Progenitor cell of endocrine pancreas (in vitro differentiated cells): ENCODE results near the gene MTA3. TPM values are rescaled to one million over a fixed set of nuclear protein-coding genes. Genes with fewer than 3 reads are reported as not detected.
"Not testable (repeated sequence)": the region's sequence is repeated elsewhere in the genome, so short reads cannot be mapped to it uniquely, and the experiment has no call there.

Experiments
- DNase-seq: peaks from one replicate; pipeline ENCODE4 v3.0.0; 2021; ENCODE audit warnings: low spot score; ENCODE audit not compliant: unreplicated experiment
- H3K27ac Mint-ChIP-seq: 2 replicates; pipeline ENCODE4 v1.8.0; 2021; ENCODE audit warnings: mild to moderate bottlenecking, moderate library complexity, mixed read lengths
- H3K27me3 Mint-ChIP-seq: 2 replicates; pipeline ENCODE4 v1.8.0; 2021; ENCODE audit warnings: mixed read lengths
- H3K36me3 Mint-ChIP-seq: 2 replicates; pipeline ENCODE4 v1.8.0; 2022; ENCODE audit warnings: mixed read lengths; ENCODE audit not compliant: insufficient read depth
- H3K4me1 Mint-ChIP-seq: 2 replicates; pipeline ENCODE4 v1.8.0; 2021; ENCODE audit warnings: low read depth, mixed read lengths
- H3K4me3 Mint-ChIP-seq: 2 replicates; pipeline ENCODE4 v1.8.0; 2021; ENCODE audit warnings: low read depth, mild to moderate bottlenecking, moderate library complexity, mixed read lengths
- H3K9me3 Mint-ChIP-seq: 2 replicates; pipeline ENCODE4 v1.8.0; 2021; ENCODE audit warnings: low read depth, mixed read lengths
- total RNA-seq: library from RNA; stranded (reverse); gene quantifications from 2 replicates; pipeline ENCODE4 v1.2.1, GENCODE V29; 2021
- TF ChIP-seq, protein P1 (sequence below): fragments of 200-600 bp; sonication (generic); IDR thresholded peaks from one replicate; pipeline ENCODE4 v1.5.0; 2021; ENCODE audit warnings: antibody characterized with exemption, mild to moderate bottlenecking; ENCODE audit not compliant: unreplicated experiment

The MTA3 gene
- total RNA-seq, 1 donor from 2014 or later, result 96.0 TPM

DNA sequence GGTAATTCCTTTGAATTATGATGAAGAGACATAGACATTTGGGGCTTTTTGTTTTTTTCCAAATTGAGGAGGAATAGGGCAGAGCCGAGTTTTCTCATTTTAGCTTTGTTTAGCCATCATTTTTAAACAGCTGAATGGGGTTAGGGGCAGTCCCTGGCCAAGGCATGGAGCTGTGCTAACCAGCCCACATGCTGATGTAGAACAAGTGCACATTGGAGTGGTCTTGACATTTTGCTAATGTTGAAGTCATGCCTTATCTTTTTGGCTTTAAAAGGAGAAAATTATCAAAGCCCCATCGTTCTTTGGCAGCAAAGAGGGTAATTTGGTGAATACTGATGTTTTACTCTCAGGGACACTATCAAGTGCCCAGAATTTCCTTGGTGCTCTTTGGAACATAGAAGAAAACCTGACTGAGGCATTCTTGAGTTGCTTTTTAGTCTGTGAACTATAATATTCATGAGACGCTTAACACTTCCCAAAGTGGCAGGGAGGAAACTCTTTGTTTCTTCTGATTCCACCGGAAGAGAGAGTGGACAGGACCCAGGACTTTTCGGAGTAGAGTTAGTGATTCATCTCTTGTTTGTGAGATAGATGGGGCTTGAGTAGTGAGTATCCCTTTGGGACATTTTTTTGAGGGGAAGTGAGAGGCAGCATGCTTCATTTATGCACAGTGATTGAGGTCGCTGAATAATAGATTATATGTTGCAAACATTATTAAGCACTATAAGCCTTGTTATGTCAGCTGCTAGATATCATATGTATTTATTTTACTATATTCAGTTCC, 45.0 kb downstream of the MTA3 start:
- TF ChIP-seq, protein P1, sequence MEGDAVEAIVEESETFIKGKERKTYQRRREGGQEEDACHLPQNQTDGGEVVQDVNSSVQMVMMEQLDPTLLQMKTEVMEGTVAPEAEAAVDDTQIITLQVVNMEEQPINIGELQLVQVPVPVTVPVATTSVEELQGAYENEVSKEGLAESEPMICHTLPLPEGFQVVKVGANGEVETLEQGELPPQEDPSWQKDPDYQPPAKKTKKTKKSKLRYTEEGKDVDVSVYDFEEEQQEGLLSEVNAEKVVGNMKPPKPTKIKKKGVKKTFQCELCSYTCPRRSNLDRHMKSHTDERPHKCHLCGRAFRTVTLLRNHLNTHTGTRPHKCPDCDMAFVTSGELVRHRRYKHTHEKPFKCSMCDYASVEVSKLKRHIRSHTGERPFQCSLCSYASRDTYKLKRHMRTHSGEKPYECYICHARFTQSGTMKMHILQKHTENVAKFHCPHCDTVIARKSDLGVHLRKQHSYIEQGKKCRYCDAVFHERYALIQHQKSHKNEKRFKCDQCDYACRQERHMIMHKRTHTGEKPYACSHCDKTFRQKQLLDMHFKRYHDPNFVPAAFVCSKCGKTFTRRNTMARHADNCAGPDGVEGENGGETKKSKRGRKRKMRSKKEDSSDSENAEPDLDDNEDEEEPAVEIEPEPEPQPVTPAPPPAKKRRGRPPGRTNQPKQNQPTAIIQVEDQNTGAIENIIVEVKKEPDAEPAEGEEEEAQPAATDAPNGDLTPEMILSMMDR, result no peak
- no peaks in the 10 kb centered on the region for H3K9me3 Mint-ChIP-seq
- H3K4me1 Mint-ChIP-seq, result no peaks in the 10 kb centered on the region
- DNase-seq, result no peak
- no peaks in the 10 kb centered on the region for H3K27me3 Mint-ChIP-seq
- H3K4me3 Mint-ChIP-seq, result no peak overlapping the region
- no peak overlapping the region for H3K27ac Mint-ChIP-seq
- H3K36me3 Mint-ChIP-seq, result peaks cover 29% of the 10 kb centered on the region

DNA sequence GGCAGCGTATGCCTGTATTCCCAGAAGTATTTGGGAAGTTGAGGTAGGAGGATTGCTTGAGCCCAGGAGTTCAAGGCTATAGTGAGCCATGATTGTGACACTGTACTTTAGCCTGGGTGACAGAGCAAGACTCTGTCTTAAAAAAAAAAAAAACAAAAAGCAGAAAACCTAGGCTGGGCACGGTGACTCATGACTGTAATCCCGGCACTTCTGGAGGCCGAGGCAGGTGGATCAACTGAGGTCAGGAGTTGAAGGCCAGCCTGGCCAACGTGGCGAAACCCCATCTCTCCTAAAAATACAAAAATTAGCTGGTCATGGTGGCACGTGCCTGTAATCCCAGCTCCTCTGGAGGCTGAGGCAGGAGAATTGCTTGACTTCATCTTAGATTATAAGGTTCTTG, 46.4 kb downstream of the MTA3 start:
- Mint-ChIP-seq H3K9me3 (no peaks in the 10 kb centered on the region), H3K27me3 (no peaks in the 10 kb centered on the region), H3K36me3 (peaks cover 33% of the 10 kb centered on the region), H3K27ac (no peak overlapping the region), H3K4me3 (no peak overlapping the region), H3K4me1 (peaks cover 5% of the 10 kb centered on the region)
- DNase-seq, result no peak
- TF ChIP-seq, protein P1, result no peak

DNA sequence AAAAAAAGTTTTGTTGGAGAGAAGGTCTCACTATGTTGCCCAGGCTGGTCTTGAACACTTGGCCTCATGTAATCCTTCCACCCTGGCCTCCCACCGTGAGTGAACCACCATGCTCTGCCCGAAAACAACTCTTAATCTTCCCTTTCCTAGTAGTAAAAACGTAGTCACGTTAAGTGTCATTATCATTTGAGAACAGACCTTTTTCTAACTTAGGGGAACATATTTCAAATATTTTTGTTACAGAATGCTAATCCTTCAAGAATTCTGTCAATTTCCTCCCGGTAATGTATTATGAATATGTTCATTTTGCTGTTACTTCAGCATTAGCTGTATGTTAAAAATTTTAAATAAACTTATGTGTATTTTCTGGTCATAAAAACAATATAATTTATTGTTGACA, 49.7 kb downstream of the MTA3 start:
- H3K9me3 Mint-ChIP-seq, result no peaks in the 10 kb centered on the region
- DNase-seq, result no peak
- TF ChIP-seq, protein P1, result no peak
- H3K36me3 Mint-ChIP-seq, result peaks cover 37% of the 10 kb centered on the region
- peaks cover 5% of the 10 kb centered on the region for H3K4me1 Mint-ChIP-seq
- no peaks in the 10 kb centered on the region for H3K27me3 Mint-ChIP-seq
- H3K27ac Mint-ChIP-seq, result peak overlapping the region; percentile 27
- H3K4me3 Mint-ChIP-seq, result no peak overlapping the region

DNA sequence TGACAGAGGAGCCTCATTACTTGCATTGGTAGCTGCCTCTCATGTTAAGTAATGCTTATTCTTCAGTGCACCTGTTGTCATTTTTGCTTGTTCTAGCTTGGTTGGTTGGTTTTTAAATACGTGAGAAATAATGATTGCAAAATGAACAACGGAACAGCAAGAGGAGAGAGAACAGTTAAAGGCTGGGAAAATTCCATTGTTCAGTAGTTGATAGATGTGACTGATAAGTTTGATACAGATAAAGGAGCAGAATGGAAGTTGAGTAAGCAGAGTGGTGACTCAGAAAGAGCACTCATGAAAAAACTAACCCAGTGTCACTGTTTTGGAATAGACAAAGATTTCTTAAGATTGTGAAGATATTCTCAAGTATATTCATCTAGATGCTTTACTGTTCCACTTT, 50.5 kb downstream of the MTA3 start:
- H3K27me3 Mint-ChIP-seq, result no peaks in the 10 kb centered on the region

DNA sequence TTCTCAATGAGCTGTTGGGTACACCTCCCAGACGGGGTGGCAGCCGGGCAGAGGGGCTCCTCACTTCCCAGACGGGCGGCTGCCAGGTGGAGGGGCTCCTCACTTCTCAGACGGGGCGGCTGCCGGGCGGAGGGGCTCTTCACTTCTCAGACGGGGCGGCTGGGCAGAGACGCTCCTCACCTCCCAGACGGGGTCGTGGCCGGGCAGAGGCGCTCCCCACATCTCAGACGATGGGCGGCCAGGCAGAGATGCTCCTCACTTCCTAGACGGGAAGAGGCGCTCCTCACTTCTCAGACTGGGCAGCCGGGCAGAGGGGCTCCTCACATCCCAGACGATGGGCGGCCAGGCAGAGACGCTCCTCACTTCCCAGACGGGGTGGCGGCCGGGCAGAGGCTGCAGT, 53.2 kb downstream of the MTA3 start:
- H3K27me3 Mint-ChIP-seq, H3K9me3 Mint-ChIP-seq, DNase-seq, H3K4me1 Mint-ChIP-seq, H3K27ac Mint-ChIP-seq, H3K4me3 Mint-ChIP-seq: not testable (repeated sequence)
- peaks cover 33% of the 10 kb centered on the region for H3K36me3 Mint-ChIP-seq

More for the DNA sequence above, 50.5 kb downstream of the MTA3 start:
- DNase-seq, result no peak
- TF ChIP-seq, protein P1, result no peak
- H3K4me1 Mint-ChIP-seq, result peaks cover 5% of the 10 kb centered on the region
- peak overlapping the region; percentile 59 for H3K27ac Mint-ChIP-seq
- peaks cover 39% of the 10 kb centered on the region for H3K36me3 Mint-ChIP-seq
- no peak overlapping the region for H3K4me3 Mint-ChIP-seq
- H3K9me3 Mint-ChIP-seq, result no peaks in the 10 kb centered on the region
